Parathyroid adenoma (tissue), 2 donors: ENCODE data around the gene SRP14.
"Not testable (repeated sequence)": the region's sequence is repeated elsewhere in the genome, so short reads cannot be mapped to it uniquely, and the experiment has no call there.

Experiments
- H2AFZ ChIP-seq: fragments of 300-600 bp; sonication (generic); one replicate; pipeline ENCODE4 v1.7.0; 2017; ENCODE audit warnings: antibody characterized with exemption, mild to moderate bottlenecking
- H3K27ac ChIP-seq: fragments of 300-600 bp; sonication (generic); one replicate; pipeline ENCODE4 v1.7.0; 2017
- H3K27me3 ChIP-seq: fragments of 300-600 bp; sonication (generic); one replicate; pipeline ENCODE4 v1.7.0; 2017; ENCODE audit warnings: low read length; ENCODE audit not compliant: control insufficient read depth, insufficient read depth
- H3K36me3 ChIP-seq: fragments of 300-600 bp; sonication (generic); one replicate; pipeline ENCODE4 v1.7.0; 2017; ENCODE audit warnings: low read length; ENCODE audit not compliant: control insufficient read depth, insufficient read depth
- H3K4me1 ChIP-seq: fragments of 300-600 bp; sonication (generic); one replicate; pipeline ENCODE4 v1.7.0; 2017; ENCODE audit warnings: control low read depth
- H3K4me2 ChIP-seq: fragments of 300-600 bp; sonication (generic); one replicate; pipeline ENCODE4 v1.7.0; 2017; ENCODE audit warnings: low read length
- H3K4me3 ChIP-seq: fragments of 300-600 bp; sonication (generic); one replicate; pipeline ENCODE4 v1.7.0; 2017; ENCODE audit warnings: low read depth, low read length
- H3K79me2 ChIP-seq: fragments of 300-600 bp; sonication (generic); one replicate; pipeline ENCODE4 v1.7.0; 2017; ENCODE audit warnings: control low read depth
- H3K9ac ChIP-seq: fragments of 300-600 bp; sonication (generic); one replicate; pipeline ENCODE4 v1.7.0; 2017; ENCODE audit warnings: mild to moderate bottlenecking
- H3K9me3 ChIP-seq: fragments of 300-600 bp; sonication (generic); one replicate; pipeline ENCODE4 v1.7.0; 2017; ENCODE audit warnings: low read length; ENCODE audit not compliant: control insufficient read depth
- TF ChIP-seq, protein P1 (sequence below): fragments of 300-600 bp; sonication (generic); IDR thresholded peaks from one replicate; pipeline ENCODE4 v1.7.0; 2017; ENCODE audit warnings: antibody characterized with exemption, mild to moderate bottlenecking
- donor health status: primary hyperparathyroidism.

The SRP14 gene

GRCh38 chr15:40042791-40043320 lies 3.9 kb upstream of the SRP14 start:
- Histone ChIP-seq H2AFZ (no peak overlapping the region), H3K4me1 (peaks cover 3% of the 10 kb centered on the region), H3K27me3 (no peaks in the 10 kb centered on the region), H3K9ac (no peak overlapping the region), H3K27ac (no peak overlapping the region), H3K36me3 (no peaks in the 10 kb centered on the region), H3K4me2 (no peak overlapping the region), H3K4me3 (no peak overlapping the region), H3K9me3 (no peaks in the 10 kb centered on the region), H3K79me2 (no peaks in the 10 kb centered on the region)
- TF ChIP-seq, protein P1, sequence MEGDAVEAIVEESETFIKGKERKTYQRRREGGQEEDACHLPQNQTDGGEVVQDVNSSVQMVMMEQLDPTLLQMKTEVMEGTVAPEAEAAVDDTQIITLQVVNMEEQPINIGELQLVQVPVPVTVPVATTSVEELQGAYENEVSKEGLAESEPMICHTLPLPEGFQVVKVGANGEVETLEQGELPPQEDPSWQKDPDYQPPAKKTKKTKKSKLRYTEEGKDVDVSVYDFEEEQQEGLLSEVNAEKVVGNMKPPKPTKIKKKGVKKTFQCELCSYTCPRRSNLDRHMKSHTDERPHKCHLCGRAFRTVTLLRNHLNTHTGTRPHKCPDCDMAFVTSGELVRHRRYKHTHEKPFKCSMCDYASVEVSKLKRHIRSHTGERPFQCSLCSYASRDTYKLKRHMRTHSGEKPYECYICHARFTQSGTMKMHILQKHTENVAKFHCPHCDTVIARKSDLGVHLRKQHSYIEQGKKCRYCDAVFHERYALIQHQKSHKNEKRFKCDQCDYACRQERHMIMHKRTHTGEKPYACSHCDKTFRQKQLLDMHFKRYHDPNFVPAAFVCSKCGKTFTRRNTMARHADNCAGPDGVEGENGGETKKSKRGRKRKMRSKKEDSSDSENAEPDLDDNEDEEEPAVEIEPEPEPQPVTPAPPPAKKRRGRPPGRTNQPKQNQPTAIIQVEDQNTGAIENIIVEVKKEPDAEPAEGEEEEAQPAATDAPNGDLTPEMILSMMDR: no peak

GRCh38 chr15:40040770-40041169 lies 1.8 kb upstream of the SRP14 start:
- no peaks in the 10 kb centered on the region for H3K27me3 ChIP-seq
- no peaks in the 10 kb centered on the region for H3K9me3 ChIP-seq
- H2AFZ ChIP-seq: no peak overlapping the region
- TF ChIP-seq, protein P1: no peak
- peaks cover under 1% of the 10 kb centered on the region for H3K36me3 ChIP-seq
- no peak overlapping the region for H3K27ac ChIP-seq
- H3K4me2 ChIP-seq: no peak overlapping the region
- H3K9ac ChIP-seq: no peak overlapping the region
- no peaks in the 10 kb centered on the region for H3K79me2 ChIP-seq
- H3K4me1 ChIP-seq: peaks cover 3% of the 10 kb centered on the region
- no peak overlapping the region for H3K4me3 ChIP-seq

DNA sequence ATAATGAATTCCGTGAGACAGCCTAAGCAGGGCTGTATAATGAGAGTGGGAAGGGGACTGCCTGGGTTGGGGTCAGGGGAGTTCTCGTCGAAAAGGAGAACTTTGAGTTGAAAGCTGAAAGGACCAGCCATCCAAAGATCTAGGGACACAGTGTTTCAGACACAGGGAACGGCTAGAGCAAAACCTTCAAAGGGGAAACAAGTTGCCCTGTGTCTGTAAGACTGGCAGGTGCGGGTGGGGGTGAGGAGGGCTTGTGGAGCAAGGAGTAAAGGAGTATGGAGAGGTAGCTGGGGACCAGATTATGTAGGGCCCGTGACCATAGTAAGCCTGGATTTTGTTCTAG lies 1.3 kb upstream of the SRP14 start:
- no peak overlapping the region for H3K9ac ChIP-seq
- H3K27ac ChIP-seq: no peak overlapping the region
- H3K36me3 ChIP-seq: peaks cover 2% of the 10 kb centered on the region
- peaks cover 3% of the 10 kb centered on the region for H3K4me1 ChIP-seq
- H3K9me3 ChIP-seq: no peaks in the 10 kb centered on the region
- no peak overlapping the region for H3K4me3 ChIP-seq
- H3K79me2 ChIP-seq: no peaks in the 10 kb centered on the region
- no peaks in the 10 kb centered on the region for H3K27me3 ChIP-seq
- TF ChIP-seq, protein P1: no peak
- H3K4me2 ChIP-seq: peak overlapping the region; percentile 9
- H2AFZ ChIP-seq: no peak overlapping the region

GRCh38 chr15:40038275-40038637 lies 725 bp downstream of the SRP14 start:
- Histone ChIP-seq H3K27ac (peak overlapping the region; percentile 84), H3K4me2 (peak overlapping the region; percentile 84), H3K4me3 (peak overlapping the region; percentile 98), H2AFZ (peak overlapping the region; percentile 78), H3K27me3 (no peaks in the 10 kb centered on the region), H3K36me3 (peaks cover 2% of the 10 kb centered on the region), H3K4me1 (peaks cover 3% of the 10 kb centered on the region), H3K9me3 (no peaks in the 10 kb centered on the region), H3K79me2 (no peaks in the 10 kb centered on the region), H3K9ac (peak overlapping the region; percentile 55)
- TF ChIP-seq, protein P1: no peak

DNA sequence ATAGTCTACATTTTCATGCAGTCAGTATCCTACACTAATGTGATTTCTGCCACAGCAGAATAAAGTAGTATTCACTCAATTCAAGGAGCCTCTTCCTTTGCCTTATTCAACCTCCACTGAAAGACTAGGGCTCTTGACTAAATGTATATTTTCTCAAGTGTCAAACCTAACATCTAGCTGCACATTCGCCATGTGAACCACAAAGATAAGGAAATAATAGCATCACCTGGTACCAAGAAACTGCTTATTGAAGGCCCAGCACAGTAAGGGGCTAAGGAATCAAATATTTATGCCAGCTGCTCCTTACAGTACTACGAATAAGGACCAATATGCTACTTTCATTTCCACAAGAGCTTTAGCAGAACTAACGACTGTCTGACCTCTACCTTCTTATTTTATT lies 1.3 kb downstream of the SRP14 start:
- Histone ChIP-seq H2AFZ (no peak overlapping the region), H3K4me3 (peak overlapping the region; percentile 98), H3K36me3 (peaks cover 2% of the 10 kb centered on the region), H3K27me3 (no peaks in the 10 kb centered on the region), H3K79me2 (no peaks in the 10 kb centered on the region), H3K4me2 (peak overlapping the region; percentile 84), H3K27ac (no peak overlapping the region), H3K9ac (no peak overlapping the region), H3K9me3 (no peaks in the 10 kb centered on the region), H3K4me1 (peaks cover 3% of the 10 kb centered on the region)
- TF ChIP-seq, protein P1: no peak

- not testable (repeated sequence) for H3K9ac ChIP-seq, H2AFZ ChIP-seq, H3K79me2 ChIP-seq, H3K4me2 ChIP-seq, H3K27me3 ChIP-seq, H3K9me3 ChIP-seq, H3K36me3 ChIP-seq, H3K4me1 ChIP-seq, H3K4me3 ChIP-seq, H3K27ac ChIP-seq
Observed at GRCh38 chr15:40035182-40035581, 3.8 kb downstream of the SRP14 start.
